HG02970 (cell line): ENCODE measurements around the gene BAG5.

Source experiments
- ATAC-seq: cut with Tn5 transposase; IDR thresholded peaks from one replicate; pipeline ENCODE4 v1.9.1; 2021; ENCODE audit warnings: mild to moderate bottlenecking, moderate library complexity, moderate number of reproducible peaks; ENCODE audit not compliant: unreplicated experiment, low FRiP score

Gene BAG5

DNA sequence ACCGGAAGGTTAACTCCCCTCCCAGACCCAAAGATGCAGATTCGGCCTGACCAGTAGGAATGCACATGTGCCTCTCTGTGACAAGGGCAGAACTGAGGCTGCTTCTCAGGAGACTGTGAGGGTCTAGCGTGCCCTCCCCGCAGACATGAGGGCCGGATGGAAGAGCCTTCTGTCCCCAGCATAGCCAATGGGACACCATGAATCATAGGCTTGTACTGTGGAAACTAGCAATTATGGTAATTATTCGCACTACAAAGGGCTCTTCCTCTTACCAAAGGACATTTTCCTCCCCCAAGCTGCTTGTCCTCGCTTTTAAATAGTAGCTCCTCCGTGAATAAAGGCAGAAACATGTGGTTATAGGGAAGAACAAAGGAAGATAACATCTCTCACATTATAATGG lies 6.5 kb upstream of the BAG5 start:
- ATAC-seq, result no peak

DNA sequence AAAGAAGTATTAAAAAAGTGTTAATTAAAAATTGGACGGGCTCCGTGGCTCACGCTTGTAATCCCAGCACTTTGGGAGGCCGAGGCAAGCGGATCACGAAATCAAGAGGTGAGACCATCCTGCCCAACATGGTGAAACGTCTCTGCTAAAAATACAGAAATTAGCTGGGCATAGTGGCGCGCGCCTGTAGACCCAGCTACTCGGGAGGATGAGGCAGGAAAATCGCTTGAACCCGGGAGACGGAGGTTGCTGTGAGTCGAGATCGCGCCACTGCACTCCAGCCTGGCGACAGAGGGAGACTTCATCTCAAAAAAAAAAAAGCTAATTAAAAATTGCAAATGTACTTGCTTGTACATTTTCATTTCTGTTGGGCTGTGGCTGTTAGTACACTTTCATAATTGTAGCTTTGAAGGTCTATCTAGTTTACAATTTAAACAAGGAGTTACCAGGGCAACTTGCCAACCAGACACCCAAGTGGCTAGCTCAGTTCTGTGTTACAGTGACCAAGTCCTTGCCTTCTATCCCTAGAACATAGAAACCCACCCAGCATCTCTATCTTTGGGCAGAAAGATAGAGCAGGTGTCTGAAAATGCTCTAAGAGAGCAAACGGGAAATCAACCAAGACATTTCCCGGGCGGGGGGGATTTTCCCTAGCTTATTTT lies 1.5 kb upstream of the BAG5 start:
- ATAC-seq, result no peak

DNA sequence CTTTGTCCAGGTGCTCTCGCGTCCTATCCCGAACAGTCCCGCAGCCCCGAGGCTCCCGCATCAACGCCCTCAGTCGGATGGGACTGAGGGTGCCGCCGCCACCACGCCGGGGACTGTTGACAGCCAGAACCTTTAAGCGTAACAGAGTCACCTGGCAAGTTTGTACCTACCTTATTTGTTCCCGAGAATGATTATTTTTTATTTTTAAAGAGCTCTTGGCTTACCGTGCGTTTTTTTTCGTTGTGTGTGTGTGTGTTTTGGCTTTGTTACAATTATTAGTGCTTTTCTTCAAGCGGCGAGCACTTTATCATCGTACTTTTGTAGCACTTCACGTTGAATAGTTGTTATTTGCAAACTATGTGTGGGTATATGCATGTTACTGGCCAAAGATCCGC lies 766 bp upstream of the BAG5 start:
- no peak for ATAC-seq

DNA sequence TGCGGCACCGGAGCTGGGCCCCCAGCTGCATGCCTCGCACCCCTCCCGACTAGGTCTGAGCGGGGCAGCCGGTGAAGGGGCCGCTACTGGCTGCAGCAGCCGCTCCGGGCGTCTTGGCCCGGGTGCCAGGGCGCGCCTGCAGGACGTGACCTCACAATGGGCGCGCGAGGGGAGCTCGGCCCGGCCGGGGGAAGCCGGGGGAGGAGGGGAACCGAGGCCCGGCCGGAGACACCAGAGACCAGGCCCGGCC lies 353 bp downstream of the BAG5 start:
- ATAC-seq, result no peak

DNA sequence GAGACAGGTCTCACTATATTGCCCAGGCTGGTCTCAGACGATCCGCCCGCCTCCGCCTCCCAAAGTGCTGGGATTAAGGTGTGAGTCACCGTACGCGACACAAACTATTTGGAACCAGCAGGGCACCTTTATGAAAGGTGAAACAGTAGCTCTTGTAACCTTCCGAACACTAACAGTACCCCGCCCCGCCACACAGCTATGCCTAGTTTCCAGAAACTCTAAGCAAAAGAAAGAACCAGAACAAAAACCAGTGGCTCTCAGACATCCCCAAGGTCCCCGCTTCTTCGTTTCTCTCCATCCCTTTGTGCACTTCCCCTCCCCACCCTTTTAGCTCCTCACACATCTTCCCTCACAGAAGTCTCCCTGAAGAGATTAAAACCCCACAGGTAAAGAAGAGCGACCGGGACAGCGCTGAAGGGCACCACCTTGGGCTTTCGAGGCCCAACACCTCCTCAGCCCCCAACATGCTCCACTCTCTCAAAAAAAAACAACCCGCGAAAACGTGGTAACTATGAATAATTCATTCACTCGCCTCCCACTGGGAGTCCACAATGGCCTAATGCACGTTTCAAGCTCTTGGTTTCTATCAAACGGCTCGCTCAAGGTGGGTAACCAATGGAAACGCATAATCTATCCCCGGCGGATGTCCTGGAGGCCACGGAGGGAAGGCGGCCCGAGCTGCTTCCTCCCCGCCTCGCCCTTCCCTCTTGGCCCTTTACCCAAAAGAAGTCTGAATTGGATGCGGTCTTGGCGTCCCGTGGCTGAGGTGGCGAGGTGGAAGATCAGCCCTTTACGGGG lies 877 bp downstream of the BAG5 start:
- ATAC-seq, result no peak

DNA sequence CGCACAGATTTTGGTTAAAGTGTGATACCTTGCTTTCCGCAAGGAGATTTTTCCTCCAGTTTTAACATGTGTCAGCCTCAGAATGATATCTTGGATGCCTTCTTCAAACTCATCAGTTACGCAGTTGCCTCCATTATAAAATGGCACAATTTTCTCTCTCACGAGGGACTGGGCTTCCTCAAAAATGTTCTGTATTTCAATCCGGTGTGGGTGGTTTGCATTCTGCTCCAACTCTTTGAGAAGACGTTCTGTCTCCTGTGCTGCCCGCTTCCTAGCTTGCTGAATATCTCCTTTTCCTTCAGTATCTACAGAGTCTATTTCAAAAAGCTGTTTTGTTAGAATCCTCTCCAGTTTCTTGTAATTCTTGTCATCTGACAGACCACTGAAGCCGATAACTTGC lies 1.8 kb downstream of the BAG5 start:
- no peak for ATAC-seq

DNA sequence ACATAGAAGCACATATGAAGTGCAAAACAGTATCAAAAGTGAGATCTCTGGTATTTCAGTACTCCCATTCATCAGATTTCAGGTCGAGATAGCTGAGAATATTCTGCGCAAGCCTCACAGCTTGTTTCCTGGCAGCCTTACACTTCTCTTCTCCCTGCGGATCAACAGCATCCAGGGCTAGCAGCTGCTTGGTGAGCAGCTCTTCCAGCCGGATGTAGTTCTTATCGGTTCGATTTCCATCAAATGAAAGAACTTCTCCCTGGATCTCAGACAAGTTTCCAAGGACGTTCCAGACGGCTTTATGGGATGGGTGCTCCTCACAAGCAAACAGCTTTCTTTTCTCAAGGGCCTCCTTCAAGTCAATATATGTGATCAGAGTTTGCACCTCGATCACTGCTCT lies 2.7 kb downstream of the BAG5 start:
- no peak for ATAC-seq

DNA sequence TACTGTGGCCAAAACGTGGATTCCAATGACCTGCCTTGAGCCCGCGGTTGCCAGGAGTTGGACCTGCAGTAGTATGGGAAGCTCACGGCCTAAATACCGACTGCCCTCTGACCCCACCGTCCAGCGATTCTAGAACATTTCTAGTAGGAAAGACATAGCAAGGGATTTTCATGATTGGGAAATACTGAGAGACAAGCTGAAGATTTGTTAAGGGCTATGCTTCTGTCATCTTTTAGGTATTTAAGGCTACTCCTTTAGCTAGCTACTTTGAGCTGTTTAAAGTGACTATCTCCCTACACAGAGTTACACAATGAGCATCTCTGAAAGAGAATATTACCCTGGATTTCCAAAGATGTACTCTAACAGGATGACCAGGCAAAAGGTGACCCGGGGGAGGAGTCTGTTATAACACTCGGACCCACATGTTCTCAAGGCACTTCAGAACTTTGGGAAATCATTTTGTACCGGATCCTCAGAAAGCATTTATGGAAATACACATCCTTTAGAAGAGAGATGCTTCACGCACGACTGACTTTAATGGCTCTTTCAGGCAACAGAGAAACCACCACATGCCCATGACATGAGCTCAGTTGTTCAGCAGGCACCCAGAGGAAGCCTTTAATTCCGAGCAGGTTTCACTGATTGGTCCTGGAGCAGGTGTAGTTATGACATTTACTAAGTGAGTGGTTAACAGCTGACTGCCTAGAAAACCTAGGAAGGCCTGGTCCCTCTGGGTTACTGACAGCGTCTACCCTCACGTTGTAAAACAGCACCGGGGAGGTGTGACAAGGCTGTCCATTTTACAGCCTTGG lies 4.2 kb downstream of the BAG5 start:
- no peak for ATAC-seq

DNA sequence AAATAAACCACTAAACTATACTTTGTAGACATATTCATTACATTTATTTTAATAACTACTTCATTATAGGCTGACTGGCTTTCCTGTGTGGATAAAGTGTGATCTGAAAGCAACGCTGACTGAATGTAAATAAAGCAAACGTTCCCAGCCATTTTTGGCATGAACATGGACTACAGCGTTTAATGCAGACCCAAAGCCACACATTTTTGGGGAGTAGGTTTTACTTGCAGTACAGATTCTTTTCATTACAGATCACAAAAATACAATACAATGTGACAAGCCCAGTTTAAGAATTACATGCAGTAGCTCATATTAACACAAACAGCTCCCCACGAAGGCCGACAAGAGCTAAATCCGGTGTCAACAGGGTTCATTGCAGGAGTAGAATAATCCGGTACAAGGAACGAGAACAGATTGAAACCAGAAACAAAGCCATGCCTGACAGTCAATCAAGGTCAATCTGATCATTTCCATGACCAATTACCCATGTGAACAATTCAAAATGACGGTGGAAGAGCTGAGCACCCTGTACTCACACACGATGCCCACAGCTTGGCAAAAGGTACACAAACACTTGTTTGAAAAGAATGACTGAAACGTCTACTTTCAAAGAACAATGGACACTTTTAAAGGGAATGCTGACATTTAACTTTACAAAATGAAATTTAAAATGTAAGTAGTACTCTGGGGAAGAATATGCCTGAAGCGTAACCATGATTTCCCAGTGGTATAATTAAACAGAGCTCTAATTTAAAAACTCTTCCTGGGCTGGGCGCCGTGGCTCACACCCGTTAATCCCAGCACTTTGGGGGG lies 5.3 kb downstream of the BAG5 start:
- ATAC-seq, result no peak

DNA sequence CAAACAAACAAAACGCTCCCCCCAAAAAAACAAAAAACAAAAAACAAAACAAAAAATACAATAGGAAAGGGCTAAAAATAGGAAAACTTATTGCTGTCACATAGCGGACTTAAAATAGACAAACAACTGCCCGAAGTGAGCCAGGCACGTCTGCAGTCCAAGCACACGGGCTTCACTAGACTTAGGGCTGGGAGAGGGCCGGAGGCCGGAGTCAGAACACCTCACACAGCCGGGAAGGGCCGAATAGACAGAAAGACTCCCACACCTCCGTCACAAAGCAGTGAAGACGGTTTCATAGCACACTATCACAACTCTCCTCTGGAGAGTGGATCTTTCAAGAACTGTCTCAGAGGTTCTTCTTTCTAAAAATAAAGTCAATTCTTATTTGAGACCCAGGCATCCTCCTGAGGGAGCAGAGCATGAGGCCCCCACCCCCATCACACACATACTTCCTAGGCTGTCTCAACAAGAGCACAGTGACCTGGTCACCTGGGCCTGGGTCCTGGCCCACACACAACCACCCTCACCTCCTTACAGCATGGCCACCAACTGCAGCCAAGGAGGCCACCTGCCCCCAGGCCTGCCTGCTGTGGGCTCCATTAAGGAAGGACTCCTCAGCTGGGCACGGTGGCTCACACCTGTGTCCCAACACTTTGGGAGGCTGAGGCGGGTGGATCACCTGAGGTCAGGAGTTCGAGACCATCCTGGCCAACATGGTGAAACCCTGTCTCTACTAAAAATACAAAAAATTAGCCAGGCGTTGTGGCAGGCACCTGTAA lies 6.7 kb downstream of the BAG5 start:
- ATAC-seq, result no peak

DNA sequence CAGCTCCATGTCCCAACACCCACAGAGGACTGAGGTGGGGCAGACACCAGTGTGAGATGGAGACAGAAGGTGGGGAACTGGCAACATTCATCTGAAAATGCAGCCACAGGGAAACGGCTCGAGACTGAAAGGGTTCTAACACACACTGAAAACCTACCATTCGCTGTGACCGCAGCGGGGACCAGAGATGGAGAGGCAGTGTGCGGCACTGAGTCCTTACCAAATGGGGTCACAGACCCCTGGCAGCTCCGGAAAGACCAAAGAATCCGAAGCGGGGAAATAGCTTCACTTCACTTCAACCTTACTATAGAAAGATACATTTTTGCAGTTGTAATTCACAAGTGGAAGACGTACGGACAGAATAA lies 9.6 kb downstream of the BAG5 start:
- ATAC-seq, result no peak

DNA sequence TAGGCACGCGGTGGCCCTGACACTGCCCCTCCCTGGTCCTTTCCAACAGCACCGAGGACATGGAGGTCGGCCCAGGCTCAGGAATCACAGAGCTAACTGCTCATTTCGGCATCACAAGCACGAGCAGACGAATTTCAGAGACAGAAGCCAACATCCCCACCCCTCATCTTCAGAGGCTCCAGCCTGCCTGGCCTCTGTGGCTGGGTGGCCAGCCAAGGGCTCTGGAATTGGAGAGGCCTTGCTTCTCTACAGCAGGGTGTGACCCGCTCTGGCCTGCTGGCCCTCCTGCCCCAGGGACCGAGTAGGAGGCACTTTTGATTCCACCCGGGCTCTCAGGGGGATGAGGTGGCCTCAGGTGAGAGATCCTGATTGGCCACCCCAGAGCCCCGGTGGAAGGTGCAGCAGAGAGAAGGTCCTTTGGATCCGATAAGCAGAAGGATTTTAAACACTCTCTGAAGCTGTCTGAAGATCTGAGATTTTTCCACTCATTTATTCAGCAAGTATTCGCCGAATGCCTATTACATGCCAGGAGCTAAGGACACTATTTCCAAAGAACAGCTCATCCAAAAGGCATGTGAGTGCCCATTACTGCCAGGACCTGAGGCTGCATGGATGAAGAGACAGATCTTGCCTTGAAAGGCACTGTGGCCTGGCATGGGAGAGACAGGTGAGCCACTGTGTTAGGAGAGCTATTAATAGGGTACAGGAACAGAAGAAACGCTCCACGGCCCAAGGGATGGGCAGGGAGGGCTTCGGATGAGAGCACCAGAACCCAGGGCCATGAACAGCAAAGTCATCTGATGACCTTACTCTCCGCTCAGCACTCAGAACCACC lies 10.2 kb downstream of the BAG5 start:
- ATAC-seq, result no peak

DNA sequence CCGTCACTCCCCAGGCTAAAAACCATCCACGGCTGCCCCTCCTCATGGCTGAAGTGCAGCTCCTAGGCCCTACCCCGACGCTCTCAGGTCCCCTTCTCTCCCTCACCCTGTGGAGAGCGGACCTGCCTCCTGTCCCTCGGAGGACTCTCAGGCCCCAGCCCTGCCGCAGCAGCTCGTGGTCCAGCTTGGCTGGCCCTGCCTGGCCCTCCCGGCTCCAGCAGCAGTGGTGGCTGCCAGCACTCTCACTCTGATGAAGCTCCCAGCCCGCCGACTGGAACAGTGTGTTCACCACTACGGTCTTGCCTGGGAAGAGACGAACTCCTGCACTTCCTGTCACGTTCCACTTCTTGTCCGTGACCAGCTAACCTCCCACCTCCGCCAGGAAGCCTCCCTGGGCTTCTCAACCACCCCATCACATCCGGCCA lies 11.1 kb downstream of the BAG5 start:
- no peak for ATAC-seq

DNA sequence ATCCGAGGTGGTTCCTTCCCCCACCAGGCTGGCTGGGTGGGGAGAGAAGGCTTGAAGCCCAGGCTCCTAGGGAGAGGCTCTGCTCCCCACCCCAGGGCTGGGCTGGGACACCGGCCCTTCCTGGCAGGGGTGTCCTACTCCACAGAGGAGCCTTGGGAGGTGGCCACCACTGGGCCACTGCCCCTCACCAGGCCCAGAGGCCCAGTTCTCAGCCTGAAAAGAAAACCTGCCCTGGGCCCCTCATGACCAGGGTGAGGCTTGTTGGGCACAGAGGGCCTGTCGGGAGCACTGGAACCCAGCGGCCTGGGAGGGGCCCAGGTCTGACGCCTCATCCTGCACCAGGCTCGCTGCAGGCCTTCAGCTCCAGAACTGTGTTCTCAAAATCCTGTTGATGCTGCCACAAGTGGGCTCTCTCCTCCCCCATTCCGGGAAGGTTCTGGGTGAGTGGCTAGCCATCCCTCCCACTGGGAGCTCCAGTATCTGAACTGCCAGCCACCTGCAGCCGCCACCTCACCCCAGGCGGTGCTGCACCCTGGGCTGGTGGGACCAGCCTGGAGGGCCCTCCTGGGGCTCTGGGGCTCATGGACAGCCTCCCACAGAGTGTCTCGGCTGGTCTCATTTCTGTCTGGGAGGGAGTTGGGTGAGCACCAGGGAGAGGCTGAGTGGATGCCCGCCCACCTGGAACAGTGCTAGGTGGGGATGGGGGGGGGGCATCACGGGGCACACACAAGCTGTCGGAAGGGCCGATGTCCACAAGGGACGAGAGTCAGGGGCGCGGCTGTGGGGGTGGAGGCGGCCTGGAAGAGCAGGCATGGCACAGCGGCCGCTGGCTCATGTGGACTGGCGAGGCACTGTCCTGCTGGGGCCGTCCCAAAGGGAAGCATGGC lies 11.8 kb downstream of the BAG5 start:
- ATAC-seq, result no peak

DNA sequence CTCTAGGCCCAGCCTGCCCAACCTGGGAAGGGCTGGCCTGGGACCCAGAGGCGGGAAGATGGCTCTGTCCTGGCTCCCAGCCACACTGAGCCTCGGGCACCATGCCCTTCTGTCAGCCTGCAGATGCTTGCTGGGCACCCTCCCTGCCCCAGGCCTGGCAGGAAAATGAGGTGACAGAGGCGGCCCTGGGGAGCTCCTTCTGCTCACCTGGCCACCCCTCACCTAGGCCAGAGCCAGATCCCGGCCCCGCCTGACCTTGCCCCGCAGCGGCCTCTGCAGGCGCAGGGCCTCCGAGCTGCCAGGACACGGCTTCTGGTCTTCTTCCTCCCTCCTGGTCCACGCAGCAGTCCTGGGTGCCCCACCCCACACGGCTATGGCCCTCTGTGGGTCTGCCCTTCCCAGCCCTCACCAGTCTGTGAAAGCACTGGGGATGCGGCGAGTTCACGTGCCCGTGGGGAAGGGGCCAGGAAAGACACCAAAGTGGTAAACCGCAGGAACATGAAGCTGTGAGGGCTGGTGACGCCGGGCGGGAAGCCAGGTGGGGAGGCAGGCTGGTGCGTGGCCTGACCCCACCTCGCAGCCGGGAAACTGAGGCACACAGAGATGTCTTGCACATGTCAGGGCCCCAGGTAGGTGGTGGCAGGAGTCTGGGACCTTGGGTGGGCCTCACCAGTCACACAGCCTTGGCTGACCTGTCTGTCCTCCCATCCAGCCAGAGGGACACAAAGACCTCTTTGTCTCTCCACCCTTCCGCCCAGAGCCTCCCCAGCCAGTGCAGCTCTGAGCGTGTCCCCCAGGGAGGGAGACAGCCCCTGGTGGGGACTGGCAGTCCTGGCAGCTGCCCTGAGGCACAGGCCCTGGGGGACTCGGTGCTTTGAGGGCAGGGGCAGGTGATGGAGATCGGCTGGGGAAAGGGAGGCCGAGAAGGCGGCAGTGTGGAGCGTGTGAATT lies 12.8 kb downstream of the BAG5 start:
- ATAC-seq, result no peak

DNA sequence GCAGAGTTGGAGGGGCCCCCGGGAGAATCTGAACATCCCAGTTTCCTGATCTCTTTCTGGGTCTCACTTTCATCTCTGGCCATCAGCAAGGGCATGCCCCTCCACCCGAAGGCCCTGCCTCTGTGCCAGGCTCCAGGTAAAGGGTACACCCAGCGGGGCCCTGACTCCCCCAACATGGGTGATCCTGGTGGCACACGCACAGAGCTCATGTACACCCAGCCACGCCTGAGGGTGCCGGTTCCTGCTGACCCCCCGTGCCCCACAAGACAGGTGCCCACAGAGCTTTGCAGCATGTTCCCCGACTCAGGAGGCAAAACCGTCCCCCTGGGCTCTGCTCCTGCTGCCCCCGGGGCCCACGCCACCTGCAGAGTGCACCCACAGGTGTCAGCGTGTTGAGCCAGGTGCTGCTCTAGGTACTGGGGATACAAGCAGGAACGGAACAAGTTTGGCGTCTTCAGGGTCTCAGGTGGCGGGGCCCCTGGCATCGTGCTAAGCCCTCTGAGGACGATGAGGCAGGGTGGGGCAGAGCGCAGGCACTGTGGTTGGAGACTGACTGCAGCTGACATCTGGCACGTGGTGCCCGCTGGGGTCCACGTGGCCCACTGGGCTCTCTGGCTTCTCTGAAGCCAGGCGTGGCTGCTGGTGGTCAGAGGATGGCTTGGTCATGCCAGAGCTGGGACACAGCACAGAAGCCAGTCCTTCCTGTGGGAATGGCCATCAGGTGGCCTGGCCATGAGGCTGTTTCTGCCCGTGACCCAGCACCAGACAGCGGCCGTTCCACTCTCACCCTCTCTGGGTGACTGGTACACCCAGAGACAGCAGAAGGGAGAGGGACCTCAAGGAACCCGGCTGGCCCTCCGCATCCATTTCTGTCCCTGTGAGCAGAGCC lies 13.8 kb downstream of the BAG5 start:
- no peak for ATAC-seq
